MM.1S (cell line): ENCODE data around the gene YAF2.

ENCODE experiments used
- CTCF ChIP-seq: fragments of 300-600 bp; sonication (generic); IDR thresholded peaks from 2 replicates; pipeline ENCODE4 v1.5.1; 2016; ENCODE audit warnings: antibody characterized with exemption, low read length, mixed read lengths
- EZH2 ChIP-seq: fragments of 300-600 bp; sonication (generic); optimal IDR thresholded peaks from 2 replicates; pipeline ENCODE3; 2017; ENCODE audit warnings: low read depth, mild to moderate bottlenecking, antibody characterized with exemption, low read length, mixed read lengths
- EZH2phosphoT487 ChIP-seq: fragments of 300-600 bp; sonication (generic); IDR thresholded peaks from 2 replicates; pipeline ENCODE4 v1.6.1; 2018; ENCODE audit warnings: antibody characterized with exemption, low read length

DNA sequence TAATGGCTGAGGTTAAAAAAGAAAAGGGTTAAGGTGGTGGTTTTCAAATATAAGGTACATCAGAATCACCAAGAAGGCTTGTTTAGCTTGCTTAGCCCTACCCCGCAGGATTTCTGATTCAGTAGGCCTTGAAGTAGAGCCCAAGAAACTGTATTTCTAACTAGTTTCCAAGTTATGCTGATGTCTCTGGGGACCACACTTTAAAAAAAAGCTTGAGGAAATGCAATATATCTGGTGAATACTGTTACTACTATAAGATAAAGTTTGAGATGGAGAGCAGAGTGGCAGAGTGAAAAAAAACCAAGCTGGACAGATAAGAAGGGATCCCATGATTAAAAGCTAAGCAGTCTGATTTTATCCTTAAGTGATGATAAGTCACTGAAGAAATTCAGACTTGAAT, 75.1 kb downstream of the YAF2 start:
- TF ChIP-seq CTCF (no peak), EZH2 (no peak), EZH2phosphoT487 (no peak)
